BJ (cell line): Measurements from ENCODE around the gene IVL. TPM values are rescaled to one million over a fixed set of nuclear protein-coding genes. Genes with fewer than 3 reads are reported as not detected.

Experiments
- CTCF ChIA-PET: fragments of 350-600 bp; formaldehyde crosslinking; extraction: SDS; loops from one replicate; lab custom pipeline; 2021; ENCODE audit warnings: antibody characterized with exemption, inconsistent platforms; lab: Yijun Ruan, JAX
- POLR2A ChIA-PET: fragments of 300-600 bp; sonication (Branson Sonifier 250); formaldehyde crosslinking; extraction: SDS; loops from one replicate; lab custom pipeline; 2021; ENCODE audit warnings: antibody characterized with exemption; lab: Charles Lee
- DNase-seq: peaks from one replicate; pipeline ENCODE4 v3.0.0-alpha.2; 2011; ENCODE audit warnings: low read depth
- H3K27me3 ChIP-seq: 2 replicates; pipeline ENCODE4 v1.6.0; 2011; ENCODE audit warnings: low read length; ENCODE audit not compliant: control insufficient read depth, insufficient read depth
- H3K36me3 ChIP-seq: 2 replicates; pipeline ENCODE4 v1.5.1; 2011; ENCODE audit warnings: low read length; ENCODE audit not compliant: control insufficient read depth, insufficient read depth
- H3K4me3 ChIP-seq: 2 replicates; pipeline ENCODE4 v1.5.1; 2011; ENCODE audit warnings: low read depth, mild to moderate bottlenecking, control low read depth, low read length
- polyA plus RNA-seq: library from polyadenylated mRNA; depleted of rRNA; stranded (reverse); fragments of >200 nt; gene quantifications from 2 replicates; pipeline ENCODE4 v1.2.3, GENCODE V29; 2011
- TF ChIP-seq, protein P1 (sequence below): IDR thresholded peaks from 2 replicates; pipeline ENCODE4 v1.5.1; 2011; ENCODE audit warnings: low read depth, mild to moderate bottlenecking, control low read depth, inconsistent platforms, low read length, moderate library complexity; ENCODE audit not compliant: insufficient read depth

The IVL gene
- polyA plus RNA-seq, 1 experiment = 0.05 TPM

DNA sequence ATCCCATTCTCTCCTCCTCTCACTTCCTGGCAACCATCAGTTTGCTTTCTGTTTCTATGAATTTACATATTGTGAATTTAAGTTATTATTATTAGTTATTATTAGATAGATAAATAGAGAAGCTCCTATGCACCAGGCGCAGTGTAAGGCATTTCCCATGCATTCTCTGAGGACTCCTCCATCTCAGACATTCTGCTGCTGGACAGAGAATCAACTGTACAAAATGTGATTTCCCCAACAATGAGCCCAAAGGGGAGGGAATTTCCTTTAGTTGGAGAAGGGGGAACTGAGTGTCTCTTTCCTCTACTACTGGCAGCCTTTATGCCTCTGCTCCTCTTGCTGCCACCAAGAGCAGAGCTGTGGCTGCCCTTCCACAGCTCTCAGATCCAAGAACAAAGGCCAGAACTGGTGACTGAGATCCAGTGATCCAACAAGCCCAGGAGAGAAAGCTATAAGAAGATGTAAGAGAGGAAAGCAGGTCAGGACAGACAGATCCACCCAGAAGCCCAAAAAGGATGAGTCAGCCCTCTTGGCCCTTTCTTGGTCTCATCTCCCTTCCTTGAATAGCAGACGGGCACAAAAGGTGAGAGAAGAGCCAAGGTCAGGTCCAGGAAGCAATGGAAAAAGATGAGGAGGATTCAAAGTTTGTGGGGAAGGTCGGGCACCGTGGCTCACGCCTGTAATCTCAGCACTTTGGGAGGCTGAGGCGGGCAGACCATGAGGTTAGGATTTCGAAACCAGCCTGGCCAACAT, 3.5 kb upstream of the IVL start:
- Histone ChIP-seq H3K36me3 (no peaks in the 10 kb centered on the region), H3K4me3 (no peak overlapping the region), H3K27me3 (peaks cover under 1% of the 10 kb centered on the region; the same call in 1 of the 2 replicates)
- no peak for DNase-seq
- ChIA-PET POLR2A (no interaction called here), CTCF (interaction anchor here (0.6 kb wide), 1 partner anchor 17 kb away, joined by 3 read pairs; no protein-coding TSS in a partner anchor)
- TF ChIP-seq, protein P1, sequence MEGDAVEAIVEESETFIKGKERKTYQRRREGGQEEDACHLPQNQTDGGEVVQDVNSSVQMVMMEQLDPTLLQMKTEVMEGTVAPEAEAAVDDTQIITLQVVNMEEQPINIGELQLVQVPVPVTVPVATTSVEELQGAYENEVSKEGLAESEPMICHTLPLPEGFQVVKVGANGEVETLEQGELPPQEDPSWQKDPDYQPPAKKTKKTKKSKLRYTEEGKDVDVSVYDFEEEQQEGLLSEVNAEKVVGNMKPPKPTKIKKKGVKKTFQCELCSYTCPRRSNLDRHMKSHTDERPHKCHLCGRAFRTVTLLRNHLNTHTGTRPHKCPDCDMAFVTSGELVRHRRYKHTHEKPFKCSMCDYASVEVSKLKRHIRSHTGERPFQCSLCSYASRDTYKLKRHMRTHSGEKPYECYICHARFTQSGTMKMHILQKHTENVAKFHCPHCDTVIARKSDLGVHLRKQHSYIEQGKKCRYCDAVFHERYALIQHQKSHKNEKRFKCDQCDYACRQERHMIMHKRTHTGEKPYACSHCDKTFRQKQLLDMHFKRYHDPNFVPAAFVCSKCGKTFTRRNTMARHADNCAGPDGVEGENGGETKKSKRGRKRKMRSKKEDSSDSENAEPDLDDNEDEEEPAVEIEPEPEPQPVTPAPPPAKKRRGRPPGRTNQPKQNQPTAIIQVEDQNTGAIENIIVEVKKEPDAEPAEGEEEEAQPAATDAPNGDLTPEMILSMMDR = no peak

DNA sequence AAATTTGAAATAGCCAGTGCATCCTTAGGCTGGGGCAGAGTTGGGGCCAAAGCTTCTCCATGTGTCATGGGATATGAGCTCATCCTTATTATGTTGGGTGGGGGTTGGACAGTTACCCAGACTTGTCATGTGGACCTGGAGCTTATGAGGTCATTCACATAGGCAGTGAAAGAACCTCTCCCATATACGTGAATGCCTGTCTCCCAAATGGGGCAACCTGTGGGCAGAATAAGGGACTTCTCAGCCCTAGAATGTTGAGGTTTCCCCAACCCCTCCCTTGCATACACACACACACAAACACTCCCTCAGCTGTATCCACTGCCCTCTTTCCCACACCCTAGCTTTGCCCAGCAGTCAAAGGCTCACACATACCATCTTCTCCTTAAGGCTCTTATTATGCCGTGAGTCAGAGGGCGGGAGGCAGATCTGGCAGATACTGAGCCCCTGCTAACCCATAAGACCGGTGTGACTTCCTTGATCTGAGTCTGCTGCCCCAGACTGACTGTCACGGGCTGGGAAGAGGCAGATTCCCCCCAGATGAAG, 2.3 kb upstream of the IVL start:
- TF ChIP-seq, protein P1 = no peak
- peak; percentile 63 for DNase-seq
- H3K27me3 ChIP-seq = peaks cover 4% of the 10 kb centered on the region; the same call in 1 of the 2 replicates
- H3K4me3 ChIP-seq = no peak overlapping the region
- no peaks in the 10 kb centered on the region for H3K36me3 ChIP-seq
- CTCF ChIA-PET = interaction anchor here (0.7 kb wide), 1 partner anchor 17 kb away, joined by 3 read pairs; no protein-coding TSS in a partner anchor
- POLR2A ChIA-PET = no interaction called here

DNA sequence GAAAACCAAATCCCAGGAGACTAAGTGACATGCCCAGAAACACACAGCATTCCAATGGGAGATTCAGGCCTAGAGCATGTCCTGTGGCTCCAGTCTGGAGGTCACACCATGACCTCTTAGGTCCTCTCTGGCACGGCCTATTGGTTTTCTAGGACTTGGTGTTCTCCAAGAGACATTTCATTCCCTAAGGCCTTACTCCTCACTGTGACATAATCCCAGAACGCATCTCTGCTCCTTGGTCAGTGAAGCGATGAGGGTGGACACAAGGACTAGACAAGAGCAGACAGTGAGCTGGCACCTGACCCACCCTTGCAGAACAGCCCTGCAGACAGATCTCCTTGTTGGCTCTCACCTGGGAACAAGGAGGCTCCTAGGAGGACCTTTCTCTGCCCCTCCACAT, 860 bp downstream of the IVL start:
- ChIA-PET CTCF (interaction anchor here (2.5 to 3.0 kb wide), 2 partner anchors 17 to 39 kb away, joined by 11 to 12 read pairs; no protein-coding TSS in a partner anchor), POLR2A (no interaction called here)
- Histone ChIP-seq H3K27me3 (peaks cover 6% of the 10 kb centered on the region; the same call in 1 of the 2 replicates), H3K36me3 (no peaks in the 10 kb centered on the region), H3K4me3 (no peak overlapping the region)
- TF ChIP-seq, protein P1 = no peak
- no peak for DNase-seq

DNA sequence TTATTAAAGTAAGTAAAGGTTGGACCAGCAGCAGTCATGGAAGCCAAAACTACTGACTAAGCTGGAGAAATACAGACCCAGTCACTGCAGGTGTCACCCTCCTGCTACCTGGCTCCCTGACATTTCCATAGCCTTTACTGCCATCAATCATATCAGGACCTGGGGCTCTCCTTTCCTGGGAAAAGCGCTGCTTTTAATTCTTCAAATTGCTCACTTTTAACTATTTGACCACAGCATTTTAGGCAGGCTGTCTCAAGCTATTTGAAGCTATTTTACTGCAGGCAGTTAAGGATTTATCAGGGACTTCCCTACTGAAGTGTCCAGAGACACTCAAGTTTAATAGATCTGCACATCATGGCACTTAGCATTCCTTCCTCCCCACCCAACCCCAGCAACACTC, 4.1 kb downstream of the IVL start:
- DNase-seq = no peak
- TF ChIP-seq, protein P1 = no peak
- Histone ChIP-seq H3K27me3 (peaks cover 6% of the 10 kb centered on the region; the same call in 1 of the 2 replicates), H3K36me3 (no peaks in the 10 kb centered on the region), H3K4me3 (no peak overlapping the region)
- CTCF ChIA-PET = interaction anchor here (1.0 to 1.5 kb wide), 2 partner anchors 21 to 42 kb away, joined by 3 read pairs; no protein-coding TSS in a partner anchor
- POLR2A ChIA-PET = no interaction called here

DNA sequence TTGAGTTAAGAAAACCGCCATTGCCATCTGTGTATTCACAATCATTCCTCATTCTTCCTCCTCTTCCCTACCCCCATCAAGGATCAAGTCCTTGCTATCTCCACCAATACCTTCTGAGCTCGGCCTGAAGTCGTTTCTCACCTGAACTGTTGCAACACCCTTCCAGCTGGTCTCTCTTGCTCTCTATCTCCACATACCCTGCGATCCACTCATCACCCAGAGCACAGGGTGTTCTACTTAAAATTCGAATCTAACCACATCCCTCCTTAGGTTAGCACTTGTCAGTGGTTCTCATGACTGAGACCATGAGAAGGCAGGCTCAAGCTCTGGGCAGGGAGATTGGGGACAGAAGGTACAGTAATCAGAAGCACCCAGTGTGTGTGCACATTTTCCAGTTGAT, 4.6 kb downstream of the IVL start:
- Histone ChIP-seq H3K4me3 (no peak overlapping the region), H3K36me3 (no peaks in the 10 kb centered on the region), H3K27me3 (peaks cover 6% of the 10 kb centered on the region; the same call in 1 of the 2 replicates)
- DNase-seq = no peak
- TF ChIP-seq, protein P1 = no peak
- CTCF ChIA-PET = interaction anchor here (1.0 to 1.5 kb wide), 2 partner anchors 21 to 42 kb away, joined by 3 read pairs; no protein-coding TSS in a partner anchor
- POLR2A ChIA-PET = no interaction called here
